Gastroesophageal sphincter (tissue), 4 donors: Measurements from ENCODE around the gene USF3. TPM values are rescaled to one million over a fixed set of nuclear protein-coding genes. Genes with fewer than 3 reads are reported as not detected.

Experiments
- ATAC-seq: fragments of 150-250 bp; one replicate; pipeline ENCODE4 v1.9.1; 2016; ENCODE audit warnings: mild to moderate bottlenecking, moderate library complexity
- H3K27ac ChIP-seq, 4 donors: fragments of 200-600 bp; sonication (generic) in 3 of 4; 1 replicate in 3 of 4; 2 replicates in 1 of 4; pipeline ENCODE4 v1.5.1; 2016 to 2019
- H3K27me3 ChIP-seq: fragments of 200-600 bp; sonication (generic); one replicate; pipeline ENCODE4 v1.5.1; 2019
- H3K36me3 ChIP-seq, 2 donors: fragments of 200-600 bp; sonication (generic); one replicate each; pipeline ENCODE4 v1.5.1; 2019; ENCODE audit warnings: control low read depth in 1 of 2
- H3K4me1 ChIP-seq, 3 donors: fragments of 200-600 bp; sonication (generic); 1 replicate in 2 of 3; 2 replicates in 1 of 3; pipeline ENCODE4 v1.5.1; 2016 to 2019; ENCODE audit warnings: control low read depth in 2 of 3
- H3K4me3 ChIP-seq, 2 donors: fragments of 200-600 bp; sonication (generic); one replicate each; pipeline ENCODE4 v1.5.1; 2019; ENCODE audit warnings: mild to moderate bottlenecking in 1 of 2, moderate library complexity in 1 of 2
- H3K9me3 ChIP-seq, 3 donors: fragments of 200-600 bp; sonication (generic); one replicate each; pipeline ENCODE4 v1.5.1; 2017 to 2019; ENCODE audit warnings: control low read depth in 2 of 3
- CTCF ChIP-seq, 4 experiments: fragments of 200-600 bp in 2 of 4; fragments of 450-650 bp in 2 of 4; sonication (generic) in 1 of 4; IDR thresholded peaks; one replicate each; pipeline ENCODE4 v1.5.1; 2017 to 2019; ENCODE audit warnings: antibody characterized with exemption in 4 of 4, mild to moderate bottlenecking in 2 of 4, moderate library complexity in 2 of 4
- EP300 ChIP-seq: sonication (generic); formaldehyde crosslinking; IDR thresholded peaks from one replicate; pipeline ENCODE4 v1.6.1; 2017; ENCODE audit warnings: antibody characterized with exemption, mild to moderate bottlenecking
- POLR2A ChIP-seq, 2 donors: fragments of 450-650 bp; IDR thresholded peaks; one replicate each; pipeline ENCODE4 v1.6.1; 2017; ENCODE audit warnings: antibody characterized with exemption in 2 of 2, mild to moderate bottlenecking in 2 of 2, moderate library complexity in 1 of 2
- POLR2AphosphoS5 ChIP-seq: sonication (generic); formaldehyde crosslinking; IDR thresholded peaks from one replicate; pipeline ENCODE4 v1.6.1; 2017; ENCODE audit warnings: antibody characterized with exemption
- WGBS, 2 donors: methylation state at CpG; one replicate each; pipeline ENCODE4 v1.1.5; 2018; ENCODE audit warnings: low coverage in 1 of 2; 5-methylcytosine and 5-hydroxymethylcytosine counted together
- total RNA-seq, 4 donors: library from RNA; depleted of rRNA; stranded (reverse); fragments of >200 nt; gene quantifications; one replicate each; pipeline ENCODE4 v1.1.0, GENCODE V29; 2016

Gene USF3
- total RNA-seq, 4 donors from 2014 or later: 27.3 to 33.2 (median 29.6) TPM

- H3K27me3 ChIP-seq: no peaks in the 10 kb centered on the region
- H3K27ac ChIP-seq: no peak overlapping the region
- TF ChIP-seq POLR2AphosphoS5: no peak
- TF ChIP-seq POLR2A (IDR thresholded peaks at IDR 0.05): no peak
- TF ChIP-seq CTCF (IDR thresholded peaks at IDR 0.05): no peak
- TF ChIP-seq EP300: no peak
- no peak overlapping the region for H3K4me3 ChIP-seq
- 58 to 80% methylated on average over 6 to 12 of the region's 12 CpGs for WGBS, 2 donors
- H3K36me3 ChIP-seq: no peaks in the 10 kb centered on the region
- no peaks in the 10 kb centered on the region for H3K9me3 ChIP-seq
- H3K4me1 ChIP-seq: peaks cover 0 to 42% (median 5%) of the 10 kb centered on the region in 3 donors
- ATAC-seq: no peak
These were observed 70.6 kb downstream of the USF3 start for GRCh38 chr3:113625834-113626233.

- peaks cover 0 to 24% (median 0%) of the 10 kb centered on the region in 3 donors for H3K4me1 ChIP-seq
- no peak overlapping the region for H3K4me3 ChIP-seq
- H3K27me3 ChIP-seq: no peaks in the 10 kb centered on the region
- no peak overlapping the region for H3K27ac ChIP-seq
- TF ChIP-seq CTCF (IDR thresholded peaks at IDR 0.05) (no peak), EP300 (no peak), POLR2AphosphoS5 (no peak), POLR2A (IDR thresholded peaks at IDR 0.05) (no peak)
- WGBS, 2 donors: 92 to 97% methylated on average over 5 to 7 of the region's 7 CpGs
- H3K9me3 ChIP-seq: no peaks in the 10 kb centered on the region
- H3K36me3 ChIP-seq: no peaks in the 10 kb centered on the region
- no peak for ATAC-seq
These were observed 72.6 kb downstream of the USF3 start for GRCh38 chr3:113623811-113624210.

DNA sequence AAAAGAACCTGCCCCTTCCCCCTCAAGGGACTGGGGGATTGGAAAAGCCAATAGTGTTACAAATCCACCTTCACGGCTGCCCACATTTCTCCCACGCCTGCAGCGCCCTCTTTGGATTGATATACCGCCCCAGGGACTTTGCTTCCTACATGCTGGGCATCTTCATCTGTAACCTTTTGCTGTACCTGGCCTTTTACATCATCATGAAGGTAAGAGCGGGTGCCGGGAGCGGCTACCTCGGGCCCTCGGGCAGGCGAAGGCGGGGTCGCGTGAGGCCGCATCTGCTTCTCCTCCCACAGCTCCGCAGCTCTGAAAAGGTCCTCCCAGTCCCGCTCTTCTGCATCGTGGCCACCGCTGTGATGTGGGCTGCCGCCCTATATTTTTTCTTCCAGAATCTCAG, 73.1 kb downstream of the USF3 start:
- H3K4me3 ChIP-seq: no peak overlapping the region
- no peaks in the 10 kb centered on the region for H3K36me3 ChIP-seq
- no peaks in the 10 kb centered on the region for H3K27me3 ChIP-seq
- WGBS, 2 donors: 37 to 46% methylated on average over 9 to 17 of the region's 19 CpGs
- H3K27ac ChIP-seq: no peak overlapping the region
- TF ChIP-seq EP300 (no peak), POLR2A (IDR thresholded peaks at IDR 0.05) (no peak), POLR2AphosphoS5 (no peak), CTCF (IDR thresholded peaks at IDR 0.05) (no peak)
- H3K4me1 ChIP-seq: peaks cover 0 to 19% (median 0%) of the 10 kb centered on the region in 3 donors
- H3K9me3 ChIP-seq: no peaks in the 10 kb centered on the region
- no peak for ATAC-seq

GRCh38 chr3:113620091-113620490, 76.4 kb downstream of the USF3 start:
- no peak for TF ChIP-seq CTCF (IDR thresholded peaks at IDR 0.05)
- no peak for TF ChIP-seq EP300
- no peak for ATAC-seq

DNA sequence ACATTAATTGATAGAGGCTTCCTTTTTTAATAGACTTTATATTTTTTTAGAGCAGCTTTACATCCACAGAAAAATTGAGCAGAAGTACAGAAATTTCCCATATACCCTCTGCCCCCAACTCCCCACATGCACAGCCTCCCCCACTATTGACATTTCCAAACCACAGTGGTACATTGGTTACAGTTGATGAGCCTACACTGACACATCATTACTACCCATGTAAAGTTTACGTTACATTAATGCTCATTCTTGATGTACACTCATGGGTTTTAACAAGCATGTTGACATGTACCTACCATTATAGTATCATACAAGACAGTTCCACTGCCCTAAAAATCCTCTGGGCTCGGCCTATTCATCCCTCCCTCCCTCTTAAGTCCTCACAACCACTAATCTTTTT, 78.7 kb downstream of the USF3 start:
- no peak for TF ChIP-seq CTCF (IDR thresholded peaks at IDR 0.05)
- no peak for TF ChIP-seq POLR2AphosphoS5
- no peak for TF ChIP-seq EP300
- no peak for TF ChIP-seq POLR2A (IDR thresholded peaks at IDR 0.05)
- no peak overlapping the region for H3K27ac ChIP-seq
- no peaks in the 10 kb centered on the region for H3K36me3 ChIP-seq
- H3K4me3 ChIP-seq: no peak overlapping the region
- H3K27me3 ChIP-seq: no peaks in the 10 kb centered on the region
- H3K9me3 ChIP-seq: no peaks in the 10 kb centered on the region
- ATAC-seq: no peak
- H3K4me1 ChIP-seq: peaks cover 0 to 5% (median 0%) of the 10 kb centered on the region in 3 donors
- 88 to 93% methylated on average over 2 of the region's 2 CpGs for WGBS, 2 donors

More at GRCh38 chr3:113620091-113620490, 76.4 kb downstream of the USF3 start:
- no peak overlapping the region for H3K4me3 ChIP-seq
- H3K4me1 ChIP-seq: peaks cover 0 to 5% (median 0%) of the 10 kb centered on the region in 3 donors
- no peaks in the 10 kb centered on the region for H3K36me3 ChIP-seq
- H3K27me3 ChIP-seq: no peaks in the 10 kb centered on the region
- H3K9me3 ChIP-seq: no peaks in the 10 kb centered on the region
- H3K27ac ChIP-seq: no peak overlapping the region
